GM13977 (cell line): ENCODE measurements around the gene METTL23.

Experiments
- DNase-seq: peaks from one replicate; pipeline ENCODE4 v3.0.0; 2012; ENCODE audit warnings: low spot score
- in situ Hi-C: fragments of 300-500 bp; cut with MboI; formaldehyde crosslinking; loops from one replicate; pipeline ENCODE4 v1.12.0; 2022; ENCODE audit warnings: low sequenced_read_pairs, low pct_unique_long_range_greater_than_20kb, mixed read lengths, inconsistent platforms; ENCODE audit not compliant: unreplicated experiment
- TF ChIP-seq, protein P1 (sequence below): IDR thresholded peaks from 2 replicates; pipeline ENCODE4 v1.5.1; 2012; ENCODE audit warnings: mild to moderate bottlenecking, control low read depth; ENCODE audit not compliant: insufficient read depth; ENCODE audit errors: extremely low read depth, missing control alignments

METTL23 gene, protein sequence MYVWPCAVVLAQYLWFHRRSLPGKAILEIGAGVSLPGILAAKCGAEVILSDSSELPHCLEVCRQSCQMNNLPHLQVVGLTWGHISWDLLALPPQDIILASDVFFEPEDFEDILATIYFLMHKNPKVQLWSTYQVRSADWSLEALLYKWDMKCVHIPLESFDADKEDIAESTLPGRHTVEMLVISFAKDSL

DNA sequence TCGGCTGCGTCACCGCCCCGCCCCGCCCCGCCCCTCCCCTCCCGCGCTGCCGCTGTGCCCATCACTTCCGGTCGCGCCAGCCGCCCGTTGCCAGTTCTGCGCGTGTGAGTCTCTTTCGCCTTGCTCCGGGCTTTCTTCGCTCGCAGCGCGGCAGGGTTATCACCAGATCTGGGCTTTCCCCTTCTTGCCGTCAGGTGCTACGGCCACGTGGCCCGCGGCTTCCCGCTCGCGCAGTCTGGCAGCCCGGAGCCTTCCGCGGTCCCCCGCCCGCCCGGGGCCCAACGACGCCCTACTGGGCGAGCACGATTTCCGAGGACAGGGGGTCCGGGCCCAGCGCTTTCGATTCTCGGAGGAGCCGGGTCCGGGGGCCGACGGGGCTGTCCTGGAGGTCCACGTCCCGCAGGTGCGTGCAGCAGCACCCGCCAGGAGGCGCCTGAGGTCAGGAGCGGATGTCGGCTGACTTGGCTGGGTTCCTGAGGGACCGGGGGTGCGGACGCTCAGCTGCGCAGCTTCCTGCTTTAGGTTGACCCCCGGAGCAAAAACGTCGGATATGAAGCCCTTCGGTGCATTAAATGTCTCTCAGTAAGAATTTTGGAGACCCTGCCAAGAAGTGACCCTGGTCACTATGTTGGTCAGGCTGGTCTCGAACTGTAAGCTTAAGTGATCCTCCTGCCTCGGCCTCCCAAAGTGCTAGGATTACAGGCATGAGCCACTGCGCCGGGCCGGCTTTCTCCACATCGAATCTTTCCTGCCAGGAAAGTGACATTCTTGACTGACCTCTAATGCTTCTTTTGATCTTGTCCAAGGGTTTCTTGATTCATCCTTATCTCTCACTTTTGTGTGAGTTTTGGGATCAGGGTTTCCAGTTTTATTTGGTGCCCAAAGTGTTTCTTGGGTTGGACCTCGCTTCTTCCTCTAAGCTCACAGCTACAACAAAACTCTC is at the start of gene METTL23:
Gene METTL23 (plus strand): TSS at position 64 of the 943 bp plus-strand sequence. CDS start 2,872 bp downstream, outside the sequence.
- in situ Hi-C loops = no loop called here
- TF ChIP-seq, protein P1, sequence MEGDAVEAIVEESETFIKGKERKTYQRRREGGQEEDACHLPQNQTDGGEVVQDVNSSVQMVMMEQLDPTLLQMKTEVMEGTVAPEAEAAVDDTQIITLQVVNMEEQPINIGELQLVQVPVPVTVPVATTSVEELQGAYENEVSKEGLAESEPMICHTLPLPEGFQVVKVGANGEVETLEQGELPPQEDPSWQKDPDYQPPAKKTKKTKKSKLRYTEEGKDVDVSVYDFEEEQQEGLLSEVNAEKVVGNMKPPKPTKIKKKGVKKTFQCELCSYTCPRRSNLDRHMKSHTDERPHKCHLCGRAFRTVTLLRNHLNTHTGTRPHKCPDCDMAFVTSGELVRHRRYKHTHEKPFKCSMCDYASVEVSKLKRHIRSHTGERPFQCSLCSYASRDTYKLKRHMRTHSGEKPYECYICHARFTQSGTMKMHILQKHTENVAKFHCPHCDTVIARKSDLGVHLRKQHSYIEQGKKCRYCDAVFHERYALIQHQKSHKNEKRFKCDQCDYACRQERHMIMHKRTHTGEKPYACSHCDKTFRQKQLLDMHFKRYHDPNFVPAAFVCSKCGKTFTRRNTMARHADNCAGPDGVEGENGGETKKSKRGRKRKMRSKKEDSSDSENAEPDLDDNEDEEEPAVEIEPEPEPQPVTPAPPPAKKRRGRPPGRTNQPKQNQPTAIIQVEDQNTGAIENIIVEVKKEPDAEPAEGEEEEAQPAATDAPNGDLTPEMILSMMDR = peak; percentile 81
- peak; percentile 81 for DNase-seq

DNA sequence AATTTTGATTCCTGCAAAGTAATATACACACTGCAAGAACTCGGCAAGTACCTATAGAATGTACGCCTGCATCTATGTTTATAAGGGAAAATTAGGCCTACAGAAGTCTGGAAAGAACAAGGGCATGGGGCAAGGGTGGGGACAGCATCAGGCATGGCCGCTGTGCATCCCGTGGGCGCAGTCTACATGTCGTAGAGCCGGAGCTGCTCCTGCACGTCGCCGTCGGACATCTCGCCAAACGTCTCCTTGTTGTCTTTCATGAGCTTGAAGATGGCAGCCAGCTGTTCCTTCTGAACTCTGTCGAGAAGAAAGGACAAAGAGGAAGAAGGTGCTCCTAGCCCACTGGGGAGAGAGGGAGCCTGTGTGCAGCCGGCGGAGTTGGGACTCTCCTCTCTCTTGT is 49.2 kb upstream of the METTL23 start:
- DNase-seq = no peak
- in situ Hi-C loops = no loop called here
- TF ChIP-seq, protein P1 = no peak

GRCh38 chr17:76678330-76678729 is 48.3 kb upstream of the METTL23 start:
- DNase-seq = no peak
- in situ Hi-C loops = no loop called here
- TF ChIP-seq, protein P1 = no peak

- in situ Hi-C loops = no loop called here
- TF ChIP-seq, protein P1 = no peak
- no peak for DNase-seq
These were observed 47.4 kb upstream of the METTL23 start for GRCh38 chr17:76679239-76679638.

DNA sequence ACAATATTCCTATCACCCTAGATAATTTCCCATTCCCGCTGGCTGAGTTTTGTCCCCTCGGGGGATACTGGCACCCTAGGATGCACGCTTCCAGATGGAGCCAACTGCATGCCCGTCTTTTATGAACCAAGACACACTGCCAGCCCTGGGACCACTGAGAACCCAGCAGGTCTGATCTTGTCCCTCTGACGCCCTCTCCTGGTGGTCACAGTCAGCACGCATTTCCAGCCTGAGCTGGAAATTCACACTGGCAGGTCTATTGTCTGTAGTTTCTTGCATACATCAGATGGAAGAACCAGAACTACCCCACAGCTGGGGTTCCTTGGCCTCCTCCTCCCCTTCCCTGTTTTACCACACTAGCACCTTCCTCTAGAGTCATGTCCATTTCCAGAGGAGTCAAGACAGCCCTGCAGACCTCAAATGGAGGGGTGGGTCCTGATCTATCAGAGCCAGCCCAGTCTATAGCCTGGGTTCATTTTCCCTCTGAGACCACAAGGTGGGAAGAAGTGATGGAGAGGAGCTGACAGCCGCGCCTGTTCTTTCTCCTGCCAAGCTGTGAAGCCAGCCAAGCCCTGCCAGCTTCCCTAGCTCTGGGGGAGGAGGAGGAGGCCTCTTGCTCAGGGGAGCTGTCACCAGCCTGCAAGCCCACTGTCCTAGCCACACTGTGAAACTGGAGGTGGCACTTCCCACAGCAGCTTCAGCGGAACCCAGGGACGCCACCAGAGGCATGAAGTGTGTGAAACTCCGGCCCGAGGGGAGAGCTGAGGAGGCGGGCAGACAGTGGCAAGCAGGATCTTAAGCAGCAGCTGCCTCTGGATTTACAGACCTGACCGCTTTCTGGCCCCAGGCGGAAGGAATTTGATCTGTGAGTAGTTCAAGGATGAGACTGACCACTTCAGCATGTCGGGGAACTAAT is 45.2 kb upstream of the METTL23 start:
- DNase-seq = peak; percentile 79
- TF ChIP-seq, protein P1 = peak; percentile 88
- in situ Hi-C loops = loop anchor here (10.0 kb wide), 1 partner anchor 157 kb away; no protein-coding TSS in a partner anchor

- no peak for DNase-seq
- in situ Hi-C loops = loop anchor here (10.0 kb wide), 1 partner anchor 157 kb away; no protein-coding TSS in a partner anchor
- TF ChIP-seq, protein P1 = no peak
These were observed 44.3 kb upstream of the METTL23 start for GRCh38 chr17:76682296-76682695.
